ENCODE results near the gene SEMA4A.
"Not testable (repeated sequence)": the region's sequence is repeated elsewhere in the genome, so short reads cannot be mapped to it uniquely, and the experiment has no call there.

The SEMA4A gene

GRCh38 chr1:156162430-156163037 lies 9.1 kb downstream of the SEMA4A start:
- FAIRE-seq: no peak

GRCh38 chr1:156163712-156164111 lies 10.3 kb downstream of the SEMA4A start:
- no peak for FAIRE-seq

- FAIRE-seq: no peak
Observed at GRCh38 chr1:156164125-156164831, 10.9 kb downstream of the SEMA4A start.

- FAIRE-seq: no peak
Observed at GRCh38 chr1:156165083-156165482, 11.7 kb downstream of the SEMA4A start.

- FAIRE-seq: no peak
Observed at GRCh38 chr1:156167536-156167935, 14.2 kb downstream of the SEMA4A start.

GRCh38 chr1:156172696-156173470 lies 19.5 kb downstream of the SEMA4A start:
- no peak for FAIRE-seq

- no peak for FAIRE-seq
Observed at GRCh38 chr1:156176610-156177210, 23.3 kb downstream of the SEMA4A start.

GRCh38 chr1:156177919-156178654 lies 24.7 kb downstream of the SEMA4A start:
- no peak for FAIRE-seq

- no peak for FAIRE-seq
Observed at GRCh38 chr1:156180471-156180870, 27.1 kb downstream of the SEMA4A start.

- FAIRE-seq: not testable (repeated sequence)
Observed at GRCh38 chr1:156181391-156181924, 28.1 kb downstream of the SEMA4A start.

GRCh38 chr1:156182010-156182779 lies 28.8 kb downstream of the SEMA4A start:
- FAIRE-seq: not testable (repeated sequence)

- FAIRE-seq: not testable (repeated sequence)
Observed at GRCh38 chr1:156186347-156187177, 33.2 kb downstream of the SEMA4A start.

- not testable (repeated sequence) for FAIRE-seq
Observed at GRCh38 chr1:156190265-156190664, 36.9 kb downstream of the SEMA4A start.

GRCh38 chr1:156191292-156191964 lies 38.0 kb downstream of the SEMA4A start:
- no peak for FAIRE-seq

GRCh38 chr1:156193208-156193487 lies 39.8 kb downstream of the SEMA4A start:
- FAIRE-seq: no peak

GRCh38 chr1:156193488-156194299 lies 40.3 kb downstream of the SEMA4A start, which contains the start of gene SLC25A44:
Gene SLC25A44 (plus strand): TSS chr1:156194104. CDS start chr1:156199848, 5,744 bp downstream.
- FAIRE-seq: peak; percentile 97

GRCh38 chr1:156194300-156194652 lies 40.9 kb downstream of the SEMA4A start:
- no peak for FAIRE-seq

GRCh38 chr1:156195853-156196252 lies 42.5 kb downstream of the SEMA4A start:
- FAIRE-seq: no peak

GRCh38 chr1:156196445-156196844 lies 43.1 kb downstream of the SEMA4A start:
- no peak for FAIRE-seq
